T-helper 2 cell (primary cell): ENCODE results near the gene CDYL.
"Not testable (repeated sequence)": the region's sequence is repeated elsewhere in the genome, so short reads cannot be mapped to it uniquely, and the experiment has no call there.

Source experiments
- DNase-seq, 5 experiments: peaks; one replicate each; pipeline versions ENCODE4 v3.0.0 to v3.0.0-alpha.2; 2012 to 2022

The CDYL gene

DNA sequence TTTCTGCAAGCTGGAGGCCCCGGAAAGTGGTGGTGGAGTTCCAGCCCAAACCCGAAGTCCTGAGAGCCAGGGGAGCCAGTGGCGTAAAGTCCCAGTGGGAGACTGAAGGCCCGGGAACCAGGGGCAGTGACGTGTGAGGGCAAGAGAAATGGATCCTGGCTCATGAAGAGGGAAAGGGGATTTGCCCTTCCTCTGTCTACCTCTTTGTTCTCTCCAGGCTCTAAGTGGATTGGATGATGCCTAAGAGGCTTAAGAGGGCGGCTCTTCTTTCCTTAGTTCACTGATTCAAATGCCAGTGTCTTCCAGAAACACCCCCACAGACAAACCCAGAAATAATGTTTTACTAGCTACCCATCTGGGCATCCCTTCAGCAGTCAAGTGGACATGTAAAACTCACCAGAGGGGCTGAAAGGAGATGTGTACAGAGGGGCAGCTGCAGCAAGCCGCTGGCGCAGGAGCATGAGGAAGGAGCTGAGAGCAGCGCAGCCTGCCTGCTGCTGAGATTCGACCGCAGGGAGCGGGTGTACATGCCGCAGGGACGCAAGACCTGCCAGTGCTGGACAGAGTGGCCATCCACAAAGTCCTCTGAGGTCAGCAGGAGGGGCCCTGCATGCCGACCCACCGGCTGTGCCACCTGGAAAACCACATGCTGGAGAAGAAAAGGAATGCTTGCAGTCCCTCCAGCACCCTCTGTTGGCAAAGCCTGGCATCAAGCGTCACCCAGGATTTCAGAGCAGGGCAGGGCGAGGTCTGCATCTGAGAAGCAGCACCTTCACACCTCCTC, 29.5 kb downstream of the CDYL start:
- DNase-seq = no peak

DNA sequence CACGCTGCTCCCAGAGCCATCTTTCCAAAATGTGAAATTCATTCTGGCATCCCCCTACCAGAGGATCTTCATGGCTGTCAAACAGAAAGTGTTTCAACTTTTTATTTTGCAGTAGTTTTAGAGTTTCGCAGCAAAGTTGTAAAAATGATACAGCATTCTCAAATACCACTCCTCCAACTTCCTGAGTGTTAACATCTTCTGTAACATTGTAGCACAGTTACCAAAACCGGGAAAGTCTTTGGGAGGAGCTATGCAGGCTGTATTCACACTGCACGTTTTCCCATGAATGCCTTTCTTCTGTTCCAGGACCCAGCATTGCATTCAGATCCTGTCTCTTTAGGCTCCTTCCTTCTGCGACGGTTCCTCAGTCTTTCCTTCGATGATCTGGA, 30.1 kb downstream of the CDYL start:
- no peak for DNase-seq

DNA sequence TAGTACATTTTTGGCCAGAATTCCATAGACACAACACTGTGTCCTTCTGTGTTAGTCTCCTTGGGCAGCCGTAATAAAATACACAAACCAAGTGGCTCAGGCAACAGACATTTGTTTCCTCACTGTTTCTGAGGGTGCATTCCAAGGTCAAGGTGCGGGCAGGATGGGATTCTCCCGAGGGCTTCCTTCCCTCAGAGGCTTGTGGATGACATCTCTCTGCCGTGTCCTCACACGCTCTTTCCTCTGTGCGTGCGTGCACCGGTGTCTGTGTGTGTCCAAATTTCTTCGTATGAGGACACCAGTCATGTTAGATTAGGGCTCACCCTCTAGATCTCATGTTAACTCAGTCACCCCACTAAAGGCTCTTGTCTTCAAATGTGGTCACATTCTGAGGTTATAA, 30.6 kb downstream of the CDYL start:
- no peak for DNase-seq

DNA sequence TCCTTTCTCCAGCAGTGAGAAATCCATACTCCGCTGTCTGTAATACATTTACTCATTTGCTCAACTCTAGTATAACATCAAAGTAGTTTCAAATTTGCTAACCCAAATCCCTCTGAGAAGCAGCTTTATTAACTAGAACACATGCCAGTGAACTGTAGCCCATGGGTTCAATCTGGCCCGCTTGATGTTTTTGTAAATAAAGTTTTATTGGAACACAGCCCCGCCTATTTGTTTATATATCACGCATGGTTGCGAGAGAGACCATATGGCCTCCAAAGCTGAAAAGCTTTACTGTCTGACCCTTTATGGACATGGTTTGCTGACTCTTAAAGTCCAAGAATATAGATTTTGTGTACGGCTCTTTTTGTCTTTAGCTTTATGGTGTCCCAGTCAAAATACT, 32.2 kb downstream of the CDYL start:
- no peak for DNase-seq

DNA sequence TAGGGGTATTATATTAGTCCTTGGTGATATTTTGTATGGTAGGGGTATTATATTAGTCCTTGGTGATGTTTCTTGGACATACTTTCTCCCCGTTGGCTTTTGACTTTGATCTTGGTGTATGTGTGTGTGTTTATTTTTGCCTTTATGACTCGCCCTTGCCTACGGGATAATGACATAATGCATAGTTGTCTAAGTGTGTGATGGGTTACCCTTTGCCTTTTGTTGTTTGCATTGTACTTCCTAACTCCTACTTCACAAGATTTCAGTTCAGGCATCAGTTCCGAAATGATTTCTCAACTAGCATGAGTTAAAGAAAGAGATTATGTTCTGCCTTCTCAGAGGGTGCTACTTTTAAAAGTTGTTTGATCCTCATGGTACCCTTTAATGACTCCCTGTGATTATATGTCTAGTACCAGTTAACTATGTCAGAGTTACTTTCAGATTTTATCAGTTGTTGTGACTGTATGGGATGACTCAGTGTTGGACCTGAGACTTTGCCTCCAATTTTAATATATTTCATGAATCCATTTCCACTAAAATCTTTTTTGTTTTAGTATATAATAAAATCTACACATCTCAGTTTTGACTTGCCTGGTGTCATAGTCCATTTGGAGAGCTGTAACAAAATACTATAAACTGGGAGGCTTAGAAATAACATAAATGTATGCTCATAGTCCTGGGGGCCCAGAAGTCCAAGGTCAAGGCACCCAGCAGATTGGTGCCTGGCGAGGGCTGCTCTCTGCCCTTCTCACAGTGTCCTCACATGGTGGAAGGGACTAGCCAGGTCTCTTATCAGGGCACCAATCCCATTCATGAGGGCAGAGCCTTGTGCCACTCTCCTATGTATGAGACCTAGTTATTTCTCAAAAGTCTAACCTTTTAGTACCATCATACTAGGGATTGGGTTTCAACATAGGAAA, 34.1 kb downstream of the CDYL start:
- no peak for DNase-seq

DNA sequence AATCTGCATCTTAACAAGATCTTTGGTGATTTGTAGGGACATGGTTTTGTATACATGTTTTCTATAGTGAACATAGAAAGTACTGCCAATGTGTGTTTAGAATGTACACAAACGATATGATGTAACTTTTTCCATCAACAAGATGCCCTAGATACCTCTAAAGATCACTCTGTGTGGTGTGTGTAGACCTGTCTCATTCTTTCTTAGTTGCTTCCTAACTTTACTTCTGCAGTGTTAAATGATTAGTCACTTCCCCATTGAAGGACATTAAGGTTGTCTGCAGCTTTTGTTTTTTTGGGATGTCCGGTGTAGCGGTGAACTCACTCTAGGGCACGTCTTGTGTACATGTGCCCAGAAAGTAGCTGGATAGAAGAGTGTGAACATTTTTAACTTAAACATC, 35.9 kb downstream of the CDYL start:
- no peak for DNase-seq

DNA sequence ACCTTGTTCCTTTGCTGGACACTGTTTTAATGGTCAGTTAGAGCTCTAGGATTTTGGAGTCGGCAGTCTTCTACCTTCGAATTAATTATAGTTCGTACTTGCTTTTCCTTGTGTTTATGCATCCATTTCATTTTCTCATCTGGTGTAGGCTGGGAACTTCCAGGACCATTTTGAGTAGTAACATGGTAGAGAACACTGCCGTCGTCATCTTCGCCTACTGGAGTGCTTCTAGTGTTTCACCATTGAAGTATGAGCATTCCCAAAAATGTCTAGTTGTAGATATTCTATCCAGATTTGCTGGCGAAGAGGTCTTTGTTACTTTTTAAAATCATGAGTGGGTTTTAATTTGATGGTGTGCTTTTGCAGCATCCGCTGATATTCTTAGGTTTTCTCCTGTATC, 36.9 kb downstream of the CDYL start:
- no peak for DNase-seq

DNA sequence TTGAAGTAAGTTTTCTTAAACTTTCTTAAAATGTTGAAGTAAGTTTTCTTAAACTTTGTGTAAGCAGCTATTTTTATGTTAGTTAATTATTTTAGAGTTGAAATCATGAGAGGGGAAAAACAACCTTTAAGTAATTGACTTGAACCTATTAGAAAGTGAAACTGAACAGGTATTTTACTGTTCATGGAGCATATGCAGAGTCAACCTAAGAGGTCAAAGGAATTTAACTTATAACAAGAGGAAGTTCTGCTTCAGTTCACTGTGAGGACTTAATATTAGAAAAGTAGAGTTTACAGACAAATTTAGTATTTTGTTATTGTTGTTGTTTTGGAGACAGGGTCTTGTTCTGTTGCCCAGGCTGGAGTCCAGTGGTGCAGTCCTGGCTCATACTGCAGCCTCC, 38.0 kb downstream of the CDYL start:
- no peak for DNase-seq

DNA sequence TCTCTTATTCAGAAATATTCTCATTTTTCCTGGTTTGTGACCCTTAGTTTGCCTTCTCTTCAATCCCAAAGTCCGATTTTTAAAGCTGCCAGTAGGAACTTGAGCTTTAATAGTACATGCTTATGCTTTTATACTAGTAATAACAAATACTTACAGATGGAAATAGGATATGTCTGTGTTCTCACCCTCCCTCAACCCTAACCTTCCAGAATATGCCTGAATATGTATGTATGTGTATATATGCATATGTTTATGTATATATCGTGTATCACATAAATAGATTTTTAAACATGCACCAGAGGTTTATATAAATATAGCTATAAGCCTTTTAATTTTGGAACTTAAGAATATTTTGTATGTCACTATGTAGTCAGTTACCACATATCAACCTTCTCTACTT, 38.8 kb downstream of the CDYL start:
- no peak for DNase-seq

DNA sequence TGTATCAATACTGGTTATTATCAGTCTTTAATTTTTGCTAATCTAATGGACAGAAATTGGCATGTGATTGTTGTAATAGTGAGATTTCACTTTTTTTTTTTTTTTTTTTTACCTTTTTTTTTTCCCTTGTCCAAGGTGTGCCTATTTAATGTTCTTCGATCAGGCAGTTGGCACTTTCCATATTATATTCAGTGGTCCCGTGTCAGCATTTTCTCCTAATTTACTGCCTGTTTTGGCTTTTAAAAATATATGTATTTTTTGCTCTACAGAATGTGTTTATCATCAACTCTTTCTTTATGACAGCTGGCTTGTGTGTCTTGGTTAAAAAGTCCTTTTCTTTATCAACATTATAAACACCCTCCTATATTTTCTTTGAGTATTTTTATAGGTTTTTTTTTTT, 39.4 kb downstream of the CDYL start:
- DNase-seq = no peak

DNA sequence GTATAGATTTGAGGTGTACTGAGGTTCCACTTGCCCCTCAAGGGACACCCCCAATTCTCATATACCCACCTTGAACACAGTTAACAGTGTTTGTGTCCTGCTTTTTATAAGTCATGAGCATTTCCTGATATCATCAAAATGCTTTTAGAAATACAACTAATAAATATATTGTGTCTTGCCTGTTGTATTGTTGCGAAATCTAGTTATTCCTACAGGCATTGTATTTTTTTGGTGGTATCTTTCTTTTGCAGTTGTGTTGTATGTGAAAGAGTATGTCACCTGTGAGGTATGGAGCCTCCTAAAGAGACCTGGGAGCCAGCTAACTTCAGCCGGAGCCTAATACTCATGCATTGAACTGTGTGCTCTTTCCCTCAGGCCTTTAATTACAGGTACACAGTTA, 40.7 kb downstream of the CDYL start:
- DNase-seq = no peak

DNA sequence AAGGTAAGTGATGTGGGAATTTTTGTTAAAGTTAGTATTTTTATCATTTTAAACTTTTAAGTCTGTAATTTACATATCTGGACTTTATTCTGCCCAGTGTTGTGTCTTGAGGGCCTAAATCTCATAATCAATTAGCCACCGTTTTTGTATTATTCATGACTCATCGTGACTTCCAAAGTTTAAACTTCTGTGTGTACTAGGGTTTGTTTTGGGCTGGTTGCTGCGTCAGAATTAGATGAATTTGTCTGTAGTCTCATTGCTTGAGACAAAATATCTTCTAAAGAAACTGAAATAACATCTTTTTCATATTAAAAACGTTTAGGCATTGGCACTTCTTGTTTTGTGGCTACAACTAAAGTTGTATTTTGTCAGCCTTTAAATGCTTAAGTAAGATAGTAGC, 41.3 kb downstream of the CDYL start:
- DNase-seq = no peak

DNA sequence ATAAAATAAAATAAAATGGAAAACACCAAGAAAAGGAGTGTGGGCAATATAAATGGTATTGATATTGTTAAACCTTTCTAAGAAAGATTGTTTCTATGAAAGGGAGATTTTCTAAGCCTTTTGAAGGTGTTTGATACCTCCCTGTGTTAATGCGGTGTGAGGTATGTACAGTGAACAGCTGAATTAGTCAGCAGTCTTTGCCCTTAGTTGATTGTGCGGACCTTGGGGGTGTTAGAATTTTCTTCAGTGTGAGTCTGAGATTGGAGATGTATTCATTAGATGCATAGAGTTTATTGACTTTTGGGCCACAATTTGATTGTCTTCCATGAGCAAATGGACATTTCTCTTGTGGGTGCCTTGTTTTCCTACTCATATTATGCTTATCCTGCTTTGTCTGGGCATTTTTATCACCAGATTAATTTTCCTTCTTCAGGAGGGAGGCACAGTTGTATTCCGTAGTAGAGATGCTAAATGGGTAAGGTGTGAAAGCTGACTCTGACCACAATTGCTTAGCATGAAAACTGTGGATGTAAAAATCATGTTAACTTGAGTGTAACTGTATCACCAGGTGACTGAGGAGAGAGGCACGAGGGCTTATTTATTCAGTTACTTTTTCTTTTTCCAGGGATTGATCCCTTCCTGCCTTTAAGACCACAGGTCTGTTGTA, 42.2 kb downstream of the CDYL start:
- DNase-seq = no peak

DNA sequence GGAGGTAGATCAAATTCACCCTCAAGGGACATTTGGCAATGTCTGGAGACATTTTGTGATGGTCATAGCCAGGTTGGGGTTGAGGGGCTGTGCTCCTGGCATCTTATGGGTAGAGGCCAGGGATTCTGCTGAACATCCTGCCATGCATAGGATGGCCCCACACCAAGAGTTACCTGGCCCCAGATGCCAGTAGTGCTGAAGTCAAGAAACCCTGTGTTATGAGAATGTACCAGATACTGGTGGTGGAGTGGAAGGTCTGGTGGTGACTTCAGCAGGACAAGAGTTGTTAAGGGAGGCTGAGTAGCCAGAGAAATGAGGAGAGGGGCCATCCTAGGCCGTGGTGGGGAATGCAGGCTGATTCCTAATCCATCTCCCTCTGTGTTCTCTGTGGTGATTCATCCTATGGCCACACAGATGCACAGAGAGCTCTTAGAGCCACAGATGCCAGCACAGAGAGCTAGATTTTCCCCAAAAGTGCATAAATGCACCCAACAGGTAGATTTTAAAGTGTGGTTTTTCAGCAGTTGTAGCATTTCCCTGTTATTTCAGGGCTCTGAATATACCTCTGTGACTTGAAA, 43.6 kb downstream of the CDYL start:
- no peak for DNase-seq

DNA sequence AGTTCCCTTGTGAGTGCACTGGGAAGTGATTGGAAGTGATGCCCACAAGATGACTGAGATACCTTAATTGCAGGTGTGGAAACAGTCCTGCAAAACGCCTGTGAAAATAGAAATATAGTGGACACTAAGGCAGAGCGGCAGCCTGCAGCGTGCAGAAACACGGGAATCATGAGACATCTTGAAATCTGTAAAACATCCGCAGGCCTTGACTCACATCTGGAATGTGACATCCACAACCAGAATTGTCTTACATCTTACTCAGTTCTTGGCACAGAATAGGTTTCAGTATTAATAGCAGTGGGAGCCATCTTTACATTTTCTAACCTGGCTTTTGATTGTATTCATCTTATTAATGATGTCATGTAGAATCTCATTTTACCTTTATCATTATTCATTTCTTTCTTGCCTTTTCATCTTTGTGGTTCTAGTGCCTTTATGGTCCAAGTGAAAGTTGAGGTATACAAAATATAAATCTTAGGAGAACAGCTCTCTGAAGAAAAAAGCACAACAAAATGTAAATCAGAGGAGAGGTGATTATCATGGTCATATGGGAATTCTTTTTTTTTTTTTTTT, 44.6 kb downstream of the CDYL start:
- DNase-seq = peak in 1 of 5 experiments; percentile 45

DNA sequence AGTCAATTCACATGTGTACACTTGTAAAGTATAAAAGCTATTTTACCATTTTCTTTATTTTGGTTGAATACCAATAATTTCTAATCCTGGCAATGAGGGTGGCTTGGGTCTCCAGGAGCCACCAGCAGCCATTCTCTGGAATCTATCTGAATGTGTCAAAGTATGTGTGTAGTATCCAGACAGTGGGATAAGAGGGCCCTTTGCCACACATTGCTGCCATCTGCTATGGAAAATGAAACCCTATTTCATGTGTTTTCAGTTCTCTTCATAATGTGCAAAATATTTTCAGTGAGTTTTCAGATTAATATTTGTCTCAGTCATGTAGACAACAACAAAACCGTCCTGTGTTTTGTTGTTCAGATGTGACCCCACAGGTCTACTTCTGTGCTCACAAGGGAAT, 46.3 kb downstream of the CDYL start:
- no peak for DNase-seq

DNA sequence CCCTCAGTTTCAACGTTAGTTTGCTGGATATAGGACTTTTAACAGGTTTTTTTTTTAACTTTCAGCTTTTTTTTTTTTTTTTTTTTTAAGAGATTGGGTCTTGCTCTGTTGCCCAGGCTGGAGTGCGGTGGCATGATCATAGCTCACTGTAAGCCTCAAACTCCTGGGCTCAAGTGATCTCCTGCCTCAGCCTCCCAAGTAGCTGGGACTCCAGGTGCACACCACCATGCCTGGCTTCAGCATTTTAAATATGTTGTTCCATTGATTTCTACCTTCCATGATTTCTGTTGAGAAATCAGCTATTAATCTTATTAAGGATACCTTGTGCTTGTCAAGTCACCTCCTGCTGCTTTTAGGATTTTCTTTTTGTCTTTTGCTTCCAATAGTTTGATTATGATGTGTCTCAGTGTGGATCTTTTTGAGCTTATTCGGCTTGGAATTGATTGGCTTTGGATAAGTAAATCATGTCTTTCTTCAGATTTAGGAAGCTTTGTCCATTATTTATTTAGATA, 52.0 kb downstream of the CDYL start:
- DNase-seq = no peak

DNA sequence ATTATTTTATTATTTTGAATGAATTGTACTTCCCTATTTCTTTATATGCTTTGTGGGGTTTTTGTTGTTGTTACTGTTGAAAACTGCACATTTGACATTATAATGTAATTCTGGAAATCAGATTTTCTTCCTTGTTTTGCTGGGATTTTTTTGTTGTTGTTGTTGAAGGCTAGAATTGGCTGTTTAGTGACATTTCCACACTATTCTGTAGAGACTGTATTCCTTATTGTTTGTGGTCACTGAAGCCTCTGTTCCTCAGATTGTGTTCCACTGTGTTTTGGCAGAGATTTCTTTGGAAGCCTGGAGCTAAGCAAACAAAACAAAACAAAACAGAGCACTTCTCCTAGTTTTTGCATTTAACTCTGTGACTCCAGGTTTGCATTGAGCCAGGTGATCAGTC, 52.9 kb downstream of the CDYL start:
- DNase-seq = no peak

DNA sequence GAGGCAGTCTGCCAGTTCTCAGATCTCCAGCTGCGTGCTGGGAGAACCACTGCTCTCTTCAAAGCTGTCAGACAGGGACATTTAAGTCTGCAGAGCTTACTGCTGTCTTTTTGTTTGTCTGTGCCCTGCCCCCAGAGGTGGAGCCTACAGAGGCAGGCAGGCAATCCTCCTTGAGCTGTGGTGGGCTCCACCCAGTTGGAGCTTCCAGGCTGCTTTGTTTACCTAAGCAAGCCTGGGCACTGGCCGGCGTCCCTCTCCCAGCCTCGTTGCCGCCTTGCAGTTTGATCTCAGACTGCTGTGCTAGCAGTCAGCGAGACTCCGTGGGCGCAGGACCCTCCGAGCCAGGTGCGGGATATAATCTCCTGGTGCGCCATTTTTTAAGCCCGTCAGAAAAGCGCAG, 59.3 kb downstream of the CDYL start:
- not testable (repeated sequence) for DNase-seq

DNA sequence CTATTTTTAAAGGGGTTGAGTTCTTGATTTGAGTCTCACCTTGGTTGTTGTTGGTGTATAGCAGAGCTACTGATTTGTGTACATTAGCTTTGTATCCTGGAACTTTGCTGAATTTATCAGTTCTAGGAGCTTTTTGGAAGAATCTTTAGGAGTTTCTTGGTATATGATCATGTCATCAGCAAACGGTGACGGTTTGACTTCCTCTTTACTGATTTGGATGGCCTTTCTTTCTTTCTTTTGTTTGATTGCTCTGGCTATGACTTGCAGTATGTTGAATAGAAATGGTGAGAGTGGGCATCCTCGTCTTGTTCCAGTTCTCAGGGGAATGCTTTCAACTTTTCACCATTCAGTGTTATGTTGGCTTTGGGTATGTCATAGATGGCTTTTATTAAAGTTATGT, 64.0 kb downstream of the CDYL start:
- DNase-seq = no peak

DNA sequence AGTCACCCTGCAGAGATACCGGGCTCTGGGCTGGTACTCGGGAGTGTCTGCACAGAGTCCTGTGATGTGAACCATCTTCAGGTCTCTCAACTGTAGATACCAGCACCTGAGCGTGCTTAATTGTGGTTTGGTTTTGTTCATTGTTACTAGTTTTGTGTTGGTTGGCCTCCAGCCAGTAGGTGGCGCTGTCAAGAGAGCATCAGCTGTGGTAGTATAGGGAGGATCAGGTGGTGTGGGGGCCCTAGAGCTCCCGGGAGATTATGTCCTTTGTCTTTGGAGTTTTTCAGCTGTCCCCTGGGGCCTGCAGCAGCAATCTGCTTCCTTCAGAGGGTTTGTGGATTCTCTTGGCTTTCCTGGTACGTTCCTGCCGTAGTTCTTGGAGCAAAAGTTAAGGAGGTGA, 67.9 kb downstream of the CDYL start:
- no peak for DNase-seq

DNA sequence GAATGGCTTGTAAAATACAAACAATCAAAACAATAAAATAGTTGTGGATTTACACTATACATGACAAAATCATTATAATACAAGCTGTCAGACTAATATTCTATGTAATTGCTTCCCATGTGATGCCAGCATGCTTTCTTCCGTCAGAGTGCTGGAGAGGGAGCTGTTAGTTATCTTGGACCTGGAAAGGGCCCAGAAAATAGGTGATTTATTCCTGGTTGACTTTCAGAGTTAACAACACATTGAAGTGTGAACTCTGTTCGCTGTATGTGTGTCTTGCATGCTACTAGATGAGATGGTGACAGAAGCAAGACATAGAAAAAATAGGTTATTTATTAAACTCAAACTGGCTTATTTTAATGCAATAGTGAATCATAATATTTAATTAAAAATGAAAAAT, 70.2 kb downstream of the CDYL start:
- DNase-seq = no peak
